Aorta (tissue), 5 donors: Measurements from ENCODE around the gene SFN. TPM values are rescaled to one million over a fixed set of nuclear protein-coding genes. Genes with fewer than 3 reads are reported as not detected.
A peak's percentile ranks its signal among the peaks of the same experiment; 100 is the strongest.
"Not testable (repeated sequence)": the region's sequence is repeated elsewhere in the genome, so short reads cannot be mapped to it uniquely, and the experiment has no call there.

ENCODE experiments used
- ATAC-seq: fragments of 200-7000 bp; cut with Tn5 transposase; one replicate; pipeline ENCODE4 v1.9.1; 2022; ENCODE audit warnings: moderate library complexity; ENCODE audit not compliant: low FRiP score
- DNase-seq, 2 donors: peaks; one replicate each; pipeline ENCODE4 v3.0.0-alpha.2; 2020
- H3K27ac ChIP-seq, 2 donors: one replicate each; pipeline ENCODE4 v1.5.1; 2013; ENCODE audit warnings: low read length in 2 of 2, mild to moderate bottlenecking in 2 of 2, moderate library complexity in 2 of 2, control low read depth in 1 of 2, inconsistent platforms in 1 of 2, low read depth in 1 of 2
- H3K27me3 ChIP-seq, 2 donors: one replicate each; pipeline ENCODE4 v1.6.1; 2013; ENCODE audit warnings: control low read depth in 1 of 2, low read length in 1 of 2, mild to moderate bottlenecking in 1 of 2, moderate library complexity in 1 of 2; ENCODE audit not compliant: insufficient read depth in 2 of 2, control insufficient read depth in 1 of 2
- H3K36me3 ChIP-seq, 2 donors: one replicate each; pipeline ENCODE4 v1.6.1; 2013; ENCODE audit warnings: control low read depth in 1 of 2, low read length in 1 of 2, mild to moderate bottlenecking in 1 of 2; ENCODE audit not compliant: insufficient read depth in 2 of 2, control insufficient read depth in 1 of 2
- H3K4me1 ChIP-seq, 2 donors: one replicate each; pipeline ENCODE4 v1.6.1; 2013; ENCODE audit warnings: low read length in 2 of 2, control low read depth in 1 of 2, mild to moderate bottlenecking in 1 of 2, moderate library complexity in 1 of 2; ENCODE audit not compliant: insufficient read depth in 2 of 2, control insufficient read depth in 1 of 2
- H3K4me3 ChIP-seq, 2 donors: one replicate each; pipeline ENCODE4 v1.5.1; 2013; ENCODE audit warnings: low read length in 2 of 2, control low read depth in 1 of 2, mild to moderate bottlenecking in 1 of 2
- H3K9me3 ChIP-seq: one replicate; pipeline ENCODE4 v1.6.1; 2013; ENCODE audit warnings: mild to moderate bottlenecking, low read length; ENCODE audit not compliant: control insufficient read depth
- WGBS, 2 donors: extraction: QIAGEN DNeasy Blood & Tissue Kit; methylation state at CpG; one replicate each; pipeline ENCODE4 v1.1.7; 2013; 5-methylcytosine and 5-hydroxymethylcytosine counted together
- intact Hi-C, 2 donors: fragments of 100-400 bp; cut with DNase I; formaldehyde crosslinking; loops; one replicate each; pipeline versions ENCODE4 v1.14.2 to v1.15.0; 2022
- polyA plus RNA-seq, 2 donors: library from polyadenylated mRNA; stranded (reverse); fragments of 200-250 nt; gene quantifications; one replicate each; pipeline ENCODE4 v1.2.3, GENCODE V29; 2013
- total RNA-seq, 2 donors: library from RNA; stranded (reverse); fragmentation: NEBNext Ultra II Directional; extraction: Animal tissue kit (Norgen Biotek cat#: 25700); gene quantifications; one replicate each; pipeline ENCODE4 v1.2.1, GENCODE V29; 2021
- donor health status: healthy with polysubstance abuse.
- donor health status: Bipolar disorder and iron deficiency.
- donor health status: DM: no; HTN: no; CAD: no.
- donor health status: DM: no; HTN: no; CAD: no.
- donor health status: DM: yes; HTN: yes; CAD: no.

SFN gene
- total and polyA plus RNA-seq, 4 donors, result 3.3 to 18.3 (median 5.7) TPM

- ATAC-seq, result no peak
- WGBS, 2 donors, result 82 to 88% methylated on average over 7 of the region's 7 CpGs
- Histone ChIP-seq H3K27ac (no peak overlapping the region), H3K9me3 (no peaks in the 10 kb centered on the region), H3K4me1 (no peaks in the 10 kb centered on the region), H3K4me3 (no peak overlapping the region), H3K36me3 (no peaks in the 10 kb centered on the region), H3K27me3 (no peaks in the 10 kb centered on the region)
- DNase-seq, result no peak
- intact Hi-C loops, result no loop called here
Observed at GRCh38 chr1:26858891-26859640, 3.9 kb upstream of the SFN start.

GRCh38 chr1:26861286-26861701, 1.7 kb upstream of the SFN start:
- DNase-seq, result no peak
- intact Hi-C loops, result no loop called here
- H3K27ac ChIP-seq, result no peak overlapping the region
- H3K9me3 ChIP-seq, result no peaks in the 10 kb centered on the region
- H3K27me3 ChIP-seq, result no peaks in the 10 kb centered on the region
- no peak for ATAC-seq
- WGBS, 2 donors, result 68 to 75% methylated on average over 5 of the region's 5 CpGs
- no peaks in the 10 kb centered on the region for H3K36me3 ChIP-seq
- no peak overlapping the region for H3K4me3 ChIP-seq
- H3K4me1 ChIP-seq, result peaks cover 0 to 2% of the 10 kb centered on the region in 2 donors

- Histone ChIP-seq H3K9me3 (no peaks in the 10 kb centered on the region), H3K36me3 (no peaks in the 10 kb centered on the region), H3K27ac (no peak overlapping the region), H3K4me3 (no peak overlapping the region), H3K27me3 (no peaks in the 10 kb centered on the region), H3K4me1 (peaks cover 0 to 2% of the 10 kb centered on the region in 2 donors)
- ATAC-seq (no peak), DNase-seq (no peak)
- 76 to 83% methylated on average over 7 of the region's 7 CpGs for WGBS, 2 donors
- intact Hi-C loops, result no loop called here
Observed at GRCh38 chr1:26861889-26862378, 1.0 kb upstream of the SFN start.

GRCh38 chr1:26863685-26864077, 732 bp downstream of the SFN start:
- H3K27ac ChIP-seq, result no peak overlapping the region
- peaks cover 0 to 2% of the 10 kb centered on the region in 2 donors for H3K4me1 ChIP-seq
- intact Hi-C loops, result no loop called here
- no peaks in the 10 kb centered on the region for H3K36me3 ChIP-seq
- no peaks in the 10 kb centered on the region for H3K9me3 ChIP-seq
- WGBS, 2 donors, result 65 to 73% methylated on average over 20 of the region's 20 CpGs
- H3K27me3 ChIP-seq, result no peaks in the 10 kb centered on the region
- ATAC-seq (no peak), DNase-seq (no peak)
- H3K4me3 ChIP-seq, result no peak overlapping the region

DNA sequence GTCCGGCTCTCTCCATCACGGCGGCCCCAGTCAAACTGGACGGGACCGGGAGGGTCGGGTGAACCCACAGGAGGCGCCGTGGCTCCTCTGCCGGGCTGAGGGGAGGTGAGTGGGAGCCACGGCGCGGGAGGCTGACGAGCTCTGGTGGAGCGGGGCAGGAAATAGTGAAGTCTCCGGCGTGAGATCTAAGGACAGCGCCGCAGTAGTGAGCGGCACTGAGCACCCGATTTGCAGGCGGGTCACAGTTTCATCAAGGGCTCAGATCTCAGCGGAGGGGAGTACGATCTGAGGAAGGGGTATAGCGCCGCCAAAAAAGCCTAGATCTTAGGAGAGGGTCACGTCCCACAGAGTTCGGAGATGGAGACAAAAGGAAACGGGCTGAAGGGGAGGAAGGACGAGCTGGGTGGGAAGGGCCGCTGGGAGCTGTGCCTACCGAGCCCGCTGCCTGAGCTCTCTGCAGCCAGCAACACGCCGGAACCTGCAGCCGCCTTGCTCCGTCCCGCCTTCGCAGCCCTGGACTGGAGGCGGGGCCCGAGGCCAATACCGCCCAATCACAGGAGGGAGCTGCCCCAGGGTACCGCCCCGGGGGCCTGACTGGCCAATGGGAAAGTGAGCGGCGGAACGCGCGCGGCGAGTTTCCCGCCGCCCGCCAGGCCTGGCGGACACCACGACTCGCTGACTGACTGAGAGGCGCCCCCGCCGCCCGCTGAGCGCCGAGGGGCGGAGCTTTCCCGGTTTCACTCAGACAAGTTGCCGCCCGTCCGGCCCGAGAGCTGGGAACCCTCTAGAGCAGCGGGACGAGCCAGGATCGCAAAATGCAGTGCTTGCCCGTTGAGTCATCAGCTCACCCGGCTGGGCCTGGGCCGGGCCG, 1.9 kb downstream of the SFN start:
- WGBS, 2 donors, result 1% methylated on average over 71 to 75 of the region's 75 CpGs

GRCh38 chr1:26873097-26873496, 10.1 kb downstream of the SFN start:
- not testable (repeated sequence) for ATAC-seq, H3K27me3 ChIP-seq, H3K9me3 ChIP-seq, H3K36me3 ChIP-seq, H3K4me1 ChIP-seq, H3K27ac ChIP-seq, H3K4me3 ChIP-seq, DNase-seq
- intact Hi-C loops, result loop anchor here in 1 of 2 donors (10.0 kb wide), 1 partner anchor 58 kb away; no protein-coding TSS in a partner anchor
- WGBS, 2 donors, result 72 to 80% methylated on average over 2 of the region's 2 CpGs

More for the DNA sequence above, 1.9 kb downstream of the SFN start:
- Histone ChIP-seq H3K36me3 (no peaks in the 10 kb centered on the region), H3K9me3 (no peaks in the 10 kb centered on the region), H3K27ac (peak overlapping the region; percentile 10 to 96), H3K4me3 (peak overlapping the region; percentile 27 to 40), H3K27me3 (no peaks in the 10 kb centered on the region), H3K4me1 (peaks cover 0 to 2% of the 10 kb centered on the region in 2 donors)
- ATAC-seq, result peak; percentile 98
- intact Hi-C loops, result no loop called here
- DNase-seq, result peak; percentile 99

DNA sequence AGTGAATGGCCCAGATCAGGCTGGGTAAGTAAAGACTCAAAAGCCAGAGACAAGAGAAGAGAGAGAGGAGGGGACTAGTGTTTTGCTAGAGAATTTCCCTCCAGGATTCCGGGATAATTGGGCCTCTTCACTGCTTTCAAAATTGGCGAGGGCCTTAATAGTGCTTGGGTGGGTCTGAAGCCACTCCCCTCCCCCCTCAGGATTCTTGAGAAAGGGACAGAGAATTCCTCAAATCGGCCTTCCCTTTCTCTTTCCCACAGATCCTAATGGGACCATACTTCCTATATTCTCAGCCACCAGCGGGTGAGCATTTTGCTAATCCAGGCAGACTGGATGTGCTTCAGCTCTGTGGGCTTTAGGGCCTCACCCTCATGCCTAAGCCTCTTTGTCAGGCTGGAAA, 11.9 kb downstream of the SFN start:
- H3K36me3 ChIP-seq, result peaks cover 0 to 6% of the 10 kb centered on the region in 2 donors

DNA sequence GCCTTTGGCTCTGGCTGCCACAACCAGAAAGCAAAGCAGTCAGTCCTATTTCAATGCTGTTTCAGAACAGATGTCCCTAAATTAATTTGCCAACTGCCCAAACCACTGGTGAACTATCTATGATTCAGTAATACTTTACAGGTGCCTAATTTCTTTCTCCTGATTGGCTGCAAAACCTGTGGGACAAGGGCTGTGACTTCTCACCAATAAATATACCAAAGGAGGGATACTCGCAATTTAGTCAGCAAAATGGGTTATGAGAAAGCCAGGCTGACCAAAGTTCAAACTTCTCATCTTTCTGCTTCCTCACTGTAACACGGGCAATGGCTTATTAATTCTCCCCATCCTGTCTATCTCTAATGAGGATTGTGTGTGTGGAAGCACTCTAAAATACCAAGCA, 14.4 kb downstream of the SFN start:
- Histone ChIP-seq H3K27ac (no peak overlapping the region), H3K36me3 (peaks cover 6 to 8% of the 10 kb centered on the region in 2 donors), H3K27me3 (no peaks in the 10 kb centered on the region), H3K4me1 (no peaks in the 10 kb centered on the region), H3K9me3 (no peaks in the 10 kb centered on the region), H3K4me3 (no peak overlapping the region)
- DNase-seq (no peak), ATAC-seq (no peak)
- 58 to 62% methylated on average over 2 of the region's 2 CpGs for WGBS, 2 donors
- intact Hi-C loops, result loop anchor here (5.0 to 10.0 kb wide), 2 partner anchors 63 to 65 kb away; no protein-coding TSS in a partner anchor

More for the DNA sequence above, 11.9 kb downstream of the SFN start:
- no peaks in the 10 kb centered on the region for H3K4me1 ChIP-seq
- H3K27me3 ChIP-seq, result no peaks in the 10 kb centered on the region
- no peak overlapping the region for H3K4me3 ChIP-seq
- no peaks in the 10 kb centered on the region for H3K9me3 ChIP-seq
- intact Hi-C loops, result loop anchor here (5.0 to 10.0 kb wide), 2 partner anchors 60 to 63 kb away; no protein-coding TSS in a partner anchor
- 65 to 71% methylated on average over 4 of the region's 4 CpGs for WGBS, 2 donors
- DNase-seq (no peak), ATAC-seq (no peak)
- H3K27ac ChIP-seq, result no peak overlapping the region
